ENCODE measurements around the gene RPP30.

The RPP30 gene

GRCh38 chr10:90947030-90947960 is 75.5 kb downstream of the RPP30 start:
- ATAC-seq, result no peak
